Measurements from ENCODE around the gene NEGR1.

- TF ChIP-seq CTCF (IDR thresholded peaks at IDR 0.05 in 4 of 5, conservative IDR thresholded peaks at IDR 0.05 in 1 of 5) = peak in 1 of 5 experiments; percentile 29
- peak; percentile 19 to 33 for TF ChIP-seq POLR2A (IDR thresholded peaks at IDR 0.05)
Measured at GRCh38 chr1:72282271-72283021, at the start of gene NEGR1.
